Activated CD4-positive, CD25-positive, alpha-beta regulatory T cell (primary cell): ENCODE measurements around the gene CKB.

ENCODE experiments used
- DNase-seq, 4 experiments: peaks; one replicate each; lab custom pipeline; 2025; lab: John Stamatoyannopoulos, UW

The CKB gene

GRCh38 chr14:103488071-103488470 lies 34.6 kb downstream of the CKB start:
- DNase-seq = no peak

DNA sequence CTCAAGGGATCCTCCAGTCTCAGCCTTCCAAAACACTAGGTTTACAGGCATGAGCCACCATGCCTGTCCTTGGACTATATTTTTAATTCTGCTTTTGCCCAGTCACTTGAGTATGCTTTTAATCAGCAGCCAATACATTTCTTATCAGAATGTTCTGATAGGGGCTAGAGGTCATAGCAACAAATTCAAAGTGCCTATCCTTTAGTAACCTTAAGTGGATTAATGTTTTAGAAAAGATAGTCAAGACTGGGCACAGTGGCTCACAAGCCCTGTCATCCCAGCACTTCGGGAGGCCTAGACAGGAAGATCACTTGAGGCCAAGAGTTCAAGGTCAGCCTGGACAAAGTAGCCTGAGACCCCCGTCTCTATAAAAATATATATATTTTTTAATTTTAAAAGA lies 37.1 kb downstream of the CKB start:
- no peak for DNase-seq

DNA sequence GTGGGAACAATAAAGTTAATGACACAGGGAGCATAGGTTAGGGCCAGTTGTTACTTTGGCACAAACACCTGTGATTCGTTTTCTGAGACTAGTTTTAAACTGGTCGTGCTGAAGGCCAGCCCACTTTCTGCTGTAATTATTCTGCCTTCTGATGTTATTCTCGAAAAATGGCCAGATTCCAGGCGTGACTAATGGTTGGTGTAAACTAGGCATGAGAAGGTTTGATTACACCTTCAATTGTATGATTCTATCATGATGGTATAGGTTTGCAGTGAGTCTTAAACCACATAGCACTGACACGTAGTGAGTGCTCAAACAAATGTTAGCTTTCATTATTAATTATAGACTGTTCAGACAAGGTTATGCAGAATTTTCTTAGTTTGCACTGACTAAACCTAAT lies 39.0 kb downstream of the CKB start:
- DNase-seq = no peak

DNA sequence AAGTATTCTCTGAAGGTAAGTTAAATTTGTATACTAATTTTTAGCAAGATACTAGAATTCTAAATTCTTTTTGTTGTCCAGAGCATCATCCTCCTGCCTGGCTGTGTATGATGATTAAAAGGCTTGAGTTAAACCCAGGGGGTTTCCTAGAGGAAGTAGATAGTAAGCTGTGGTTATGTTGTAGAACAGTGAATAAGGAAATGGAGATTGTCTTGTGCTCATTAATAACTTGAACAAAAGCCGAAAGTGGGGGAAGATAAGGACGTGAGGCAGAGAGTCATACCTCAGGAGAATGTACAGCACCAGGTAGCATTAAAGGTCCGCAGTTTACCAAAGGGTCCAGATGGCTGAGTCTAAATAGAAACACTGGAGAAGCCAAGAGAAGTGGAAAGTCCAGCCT lies 42.0 kb downstream of the CKB start:
- DNase-seq = no peak

DNA sequence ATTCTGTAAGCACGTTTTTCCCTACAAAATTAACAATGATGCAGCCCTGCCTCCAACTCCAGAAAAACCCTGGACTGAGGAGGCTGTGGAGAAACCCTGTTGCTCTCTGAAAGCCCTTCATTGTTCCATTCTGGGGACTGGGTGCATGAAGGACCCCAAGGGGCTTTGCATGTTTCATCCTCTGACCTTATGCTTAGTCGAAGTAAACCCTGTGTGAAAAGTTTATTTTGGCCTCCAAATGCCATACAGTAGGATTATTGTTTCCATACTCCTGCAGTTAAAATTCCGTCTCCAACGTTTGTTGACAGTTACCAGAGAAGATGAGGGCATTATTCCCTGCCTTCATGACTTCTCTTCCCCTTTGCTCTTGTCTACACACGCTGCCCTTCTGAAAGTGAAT lies 46.0 kb downstream of the CKB start:
- DNase-seq = no peak

GRCh38 chr14:103476065-103476464 lies 46.6 kb downstream of the CKB start:
- no peak for DNase-seq

- DNase-seq = no peak
Observed at GRCh38 chr14:103474893-103475292, 47.7 kb downstream of the CKB start.

DNA sequence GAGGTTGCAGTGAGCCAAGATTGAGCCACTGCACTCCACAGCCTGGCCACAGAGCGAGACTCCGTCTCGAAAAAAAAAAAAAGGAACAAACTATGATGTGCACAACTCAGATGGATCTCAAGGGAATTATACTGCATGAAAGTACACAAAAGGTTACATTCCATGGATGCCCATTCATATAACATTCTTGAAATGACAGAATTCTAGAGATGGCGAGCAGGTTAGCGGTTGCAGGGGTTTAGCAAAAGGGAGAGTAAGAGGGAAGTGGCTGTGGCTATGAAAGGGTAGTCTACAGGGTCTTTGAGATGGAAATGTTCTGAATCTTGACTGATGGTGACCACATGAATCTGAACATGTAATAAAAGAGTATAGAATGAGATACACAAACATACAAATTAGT lies 49.7 kb downstream of the CKB start:
- DNase-seq = no peak
